K562 (cell line): ENCODE results near the gene MAS1L.

Experiments
- CTCF ChIP-seq, 3 experiments: IDR thresholded peaks in 2 of 3; conservative IDR thresholded peaks in 1 of 3; 2 replicates each; pipeline ENCODE4 v1.5.1; 2011 to 2012; ENCODE audit warnings: low read length in 3 of 3, mild to moderate bottlenecking in 3 of 3, control low read depth in 2 of 3, improper control_type of control experiment in 1 of 3, inconsistent platforms in 1 of 3, low read depth in 1 of 3, mixed read lengths in 1 of 3, moderate library complexity in 1 of 3; ENCODE audit not compliant: insufficient read depth in 2 of 3
- EP300 ChIP-seq: IDR thresholded peaks from 2 replicates; pipeline ENCODE4 v1.6.1; 2012; ENCODE audit warnings: low read length, improper control_type of control experiment
- HDGF ChIP-seq: fragments of 450-650 bp; IDR thresholded peaks from 2 replicates; pipeline ENCODE4 v1.6.1; 2016
- HNRNPL ChIP-seq: fragments of 200-400 bp; formaldehyde crosslinking; IDR thresholded peaks from 2 replicates; pipeline ENCODE4 v1.6.1; 2017; ENCODE audit warnings: low read depth, mild to moderate bottlenecking, low read length
- MYC ChIP-seq, 2 experiments: fragments of 250-450 bp in 1 of 2; sonication (Bioruptor Pico) in 1 of 2; IDR thresholded peaks; 2 replicates each; pipeline versions ENCODE4 v1.5.1 to v1.6.1; 2012 to 2021; ENCODE audit warnings: low read depth in 2 of 2, borderline replicate concordance in 1 of 2, improper control_type of control experiment in 1 of 2, low read length in 1 of 2, mild to moderate bottlenecking in 1 of 2, moderate library complexity in 1 of 2
- NBN ChIP-seq: fragments of 450-650 bp; IDR thresholded peaks from 2 replicates; pipeline ENCODE4 v1.6.1; 2016; ENCODE audit warnings: low read depth, mild to moderate bottlenecking
- PHF8 ChIP-seq: fragments of 200-600 bp; sonication (generic); IDR thresholded peaks from 2 replicates; pipeline ENCODE4 v1.6.1; 2012; ENCODE audit warnings: mixed run types, mild to moderate bottlenecking, inconsistent platforms, low read length, moderate library complexity, borderline replicate concordance
- POLR2AphosphoS2 ChIP-seq: IDR thresholded peaks from 2 replicates; pipeline ENCODE4 v1.6.1; 2012; ENCODE audit warnings: low read length, improper control_type of control experiment
- POLR2G ChIP-seq: fragments of 200-400 bp; formaldehyde crosslinking; IDR thresholded peaks from 2 replicates; pipeline ENCODE4 v1.6.1; 2017; ENCODE audit warnings: low read depth, mild to moderate bottlenecking, antibody characterized with exemption, low read length, moderate library complexity
- SRSF1 ChIP-seq: fragments of 200-400 bp; formaldehyde crosslinking; IDR thresholded peaks from 2 replicates; pipeline ENCODE4 v1.6.1; 2017; ENCODE audit warnings: mild to moderate bottlenecking, low read depth, low read length, moderate library complexity
- TEAD4 ChIP-seq, 2 experiments: sonication (generic) in 1 of 2; formaldehyde crosslinking in 1 of 2; IDR thresholded peaks; 2 replicates each; pipeline versions ENCODE4 v1.6.1 to v1.8.0; 2012 to 2022; ENCODE audit warnings: borderline replicate concordance in 1 of 2, inconsistent platforms in 1 of 2, low read length in 1 of 2, mild to moderate bottlenecking in 1 of 2, missing genetic modification reagents in 1 of 2
- YY1 ChIP-seq, 3 experiments: IDR thresholded peaks; 2 replicates each; pipeline ENCODE4 v1.6.1; 2011; ENCODE audit warnings: low read length in 2 of 3, mild to moderate bottlenecking in 2 of 3, moderate library complexity in 2 of 3, borderline replicate concordance in 1 of 3, control low read depth in 1 of 3, low read depth in 1 of 3; ENCODE audit not compliant: insufficient read depth in 3 of 3, insufficient replicate concordance in 2 of 3, control insufficient read depth in 1 of 3, insufficient read length in 1 of 3; ENCODE audit errors: extremely low read depth in 1 of 3
- ZNF324 ChIP-seq: fragments of 250-450 bp; sonication (Bioruptor Pico); IDR thresholded peaks from 2 replicates; pipeline ENCODE4 v1.4.0; 2020; ENCODE audit warnings: mild to moderate bottlenecking

GRCh38 chr6:29532320-29532951 lies 44.7 kb upstream of the MAS1L start:
- TF ChIP-seq YY1 (IDR thresholded peaks at IDR 0.05; ENCODE audit: borderline replicate concordance in 1 of 3, control insufficient read depth in 1 of 3, extremely low read depth in 1 of 3, insufficient read depth in 3 of 3, insufficient read length in 1 of 3, insufficient replicate concordance in 2 of 3, low read depth in 1 of 3, low read length in 2 of 3) (no peak), NBN (no peak), POLR2AphosphoS2 (no peak), ZNF324 (CRISPR knock-in tag) (no peak), HDGF (no peak), POLR2G (no peak), HNRNPL (no peak), SRSF1 (no peak), PHF8 (no peak), MYC (IDR thresholded peaks at IDR 0.05; ENCODE audit: low read depth, low read length) (no peak), MYC (CRISPR knock-in tag; IDR thresholded peaks at IDR 0.05; ENCODE audit: borderline replicate concordance, low read depth) (no peak), EP300 (no peak), CTCF (IDR thresholded peaks at IDR 0.05 in 2 of 3, conservative IDR thresholded peaks at IDR 0.05 in 1 of 3; ENCODE audit: insufficient read depth in 2 of 3, low read depth in 1 of 3, low read length in 3 of 3) (no peak), TEAD4 (IDR thresholded peaks at IDR 0.05; ENCODE audit: low read length) (no peak), TEAD4 (CRISPR knock-in tag; IDR thresholded peaks at IDR 0.05; ENCODE audit: borderline replicate concordance) (no peak)
